AG04450 (cell line): Measurements from ENCODE around the gene PTPRS. TPM values are rescaled to one million over a fixed set of nuclear protein-coding genes. Genes with fewer than 3 reads are reported as not detected.

Experiments
- CTCF ChIA-PET: fragments of 300-600, 350-600 bp; formaldehyde crosslinking; extraction: SDS; loops from one replicate; lab custom pipeline; 2022; ENCODE audit warnings: antibody characterized with exemption, inconsistent platforms; lab: Charles Lee
- POLR2A ChIA-PET: fragments of 350-600 bp; formaldehyde crosslinking; extraction: SDS; loops from one replicate; lab custom pipeline; 2021; ENCODE audit warnings: antibody characterized with exemption, inconsistent platforms; lab: Yijun Ruan, JAX
- DNase-seq: peaks from one replicate; pipeline ENCODE4 v3.0.0-alpha.2; 2011; ENCODE audit warnings: low read depth, low spot score
- H3K27ac ChIP-seq: one replicate; pipeline ENCODE4 v1.5.1; 2012; ENCODE audit warnings: low read depth, low read length, control low read depth
- H3K27me3 ChIP-seq: one replicate; pipeline ENCODE4 v1.6.0; 2012; ENCODE audit warnings: low read length; ENCODE audit not compliant: control insufficient read depth, insufficient read depth
- H3K4me3 ChIP-seq: 2 replicates; pipeline ENCODE4 v1.5.1; 2011; ENCODE audit warnings: mild to moderate bottlenecking, low read depth, low read length, control low read depth
- H3K9me3 ChIP-seq: 2 replicates; pipeline ENCODE4 v1.5.1; 2012; ENCODE audit warnings: low read length; ENCODE audit not compliant: control insufficient read depth, insufficient read depth
- CTCF ChIP-seq: IDR thresholded peaks from 2 replicates; pipeline ENCODE4 v1.5.1; 2011; ENCODE audit warnings: low read depth, low read length, control low read depth, inconsistent platforms
- polyA plus RNA-seq: library from polyadenylated mRNA; depleted of rRNA; stranded (reverse); fragments of >200 nt; gene quantifications from 2 replicates; pipeline ENCODE4 v1.2.3, GENCODE V29; 2011

The PTPRS gene
- polyA plus RNA-seq, 1 experiment, result 26.5 TPM

GRCh38 chr19:5334824-5335500 is 5.7 kb downstream of the PTPRS start:
- H3K4me3 ChIP-seq, result no peak overlapping the region
- H3K27ac ChIP-seq, result no peak overlapping the region
- peaks cover 14% of the 10 kb centered on the region for H3K27me3 ChIP-seq
- no peak for TF ChIP-seq CTCF
- ChIA-PET POLR2A (no interaction called here), CTCF (no interaction called here)
- H3K9me3 ChIP-seq, result no peaks in the 10 kb centered on the region; the same call in 1 of the 2 replicates
- DNase-seq, result no peak

- DNase-seq, result no peak
- H3K4me3 ChIP-seq, result no peak overlapping the region
- H3K27me3 ChIP-seq, result peaks cover 12% of the 10 kb centered on the region
- H3K9me3 ChIP-seq, result no peaks in the 10 kb centered on the region; the same call in 1 of the 2 replicates
- CTCF ChIA-PET, result no interaction called here
- H3K27ac ChIP-seq, result no peak overlapping the region
- TF ChIP-seq CTCF, result no peak
- POLR2A ChIA-PET, result no interaction called here
These were observed 6.3 kb downstream of the PTPRS start for GRCh38 chr19:5334366-5334739.

GRCh38 chr19:5333581-5334365 is 6.8 kb downstream of the PTPRS start:
- Histone ChIP-seq H3K27ac (no peak overlapping the region), H3K4me3 (no peak overlapping the region), H3K27me3 (peaks cover 7% of the 10 kb centered on the region), H3K9me3 (no peaks in the 10 kb centered on the region; the same call in 1 of the 2 replicates)
- POLR2A ChIA-PET, result no interaction called here
- TF ChIP-seq CTCF, result no peak
- no peak for DNase-seq
- CTCF ChIA-PET, result no interaction called here

- Histone ChIP-seq H3K9me3 (no peaks in the 10 kb centered on the region; the same call in 1 of the 2 replicates), H3K27me3 (peaks cover 3% of the 10 kb centered on the region), H3K4me3 (no peak overlapping the region), H3K27ac (no peak overlapping the region)
- ChIA-PET CTCF (no interaction called here), POLR2A (no interaction called here)
- DNase-seq, result no peak
- no peak for TF ChIP-seq CTCF
These were observed 8.1 kb downstream of the PTPRS start for GRCh38 chr19:5332501-5332900.

- CTCF ChIA-PET, result no interaction called here
- no peak overlapping the region for H3K27ac ChIP-seq
These were observed 8.8 kb downstream of the PTPRS start for GRCh38 chr19:5331790-5332189.

More at GRCh38 chr19:5331790-5332189, 8.8 kb downstream of the PTPRS start:
- POLR2A ChIA-PET, result no interaction called here
- no peak for DNase-seq
- TF ChIP-seq CTCF, result no peak
- no peaks in the 10 kb centered on the region; the same call in 1 of the 2 replicates for H3K9me3 ChIP-seq
- peaks cover 3% of the 10 kb centered on the region for H3K27me3 ChIP-seq
- H3K4me3 ChIP-seq, result no peak overlapping the region
